ENCODE data around the gene IQCE.

GRCh38 chr7:2631946-2632732 lies 73.4 kb downstream of the IQCE start, which contains the start of gene TTYH3:
- TF ChIP-seq POLR2A (IDR thresholded peaks at IDR 0.05) (peak; percentile 31 to 38), CTCF (IDR thresholded peaks at IDR 0.05) (no peak), EP300 (IDR thresholded peaks at IDR 0.05) (no peak)
